Kidney (tissue), 14 donors: ENCODE results near the gene ATG2B. TPM values are rescaled to one million over a fixed set of nuclear protein-coding genes. Genes with fewer than 3 reads are reported as not detected.
A peak's percentile ranks its signal among the peaks of the same experiment; 100 is the strongest.

Experiments used
- DNase-seq, 5 donors: peaks; one replicate each; pipeline ENCODE4 v3.0.0-alpha.2; 2013 to 2020
- FAIRE-seq: peaks from 2 replicates; lab custom pipeline; 2012; peaks lifted over from hg19 to GRCh38; lab: Jason Lieb, UNC
- H3K27ac ChIP-seq, 2 donors: one replicate each; pipeline ENCODE4 v1.7.0; 2013; ENCODE audit warnings: low read depth in 2 of 2, low read length in 2 of 2, inconsistent platforms in 1 of 2
- H3K27me3 ChIP-seq: one replicate; pipeline ENCODE4 v1.7.1; 2013; ENCODE audit warnings: low read length, inconsistent platforms; ENCODE audit not compliant: control insufficient read depth, insufficient read depth
- H3K36me3 ChIP-seq, 3 donors: one replicate each; pipeline versions ENCODE4 v1.7.0 to v1.7.1; 2013; ENCODE audit warnings: low read length in 3 of 3, control low read depth in 1 of 3, inconsistent platforms in 1 of 3; ENCODE audit not compliant: insufficient read depth in 3 of 3, control insufficient read depth in 2 of 3
- H3K4me1 ChIP-seq, 3 donors: one replicate each; pipeline versions ENCODE4 v1.7.0 to v1.7.1; 2013; ENCODE audit warnings: low read length in 3 of 3, inconsistent platforms in 1 of 3, low read depth in 1 of 3; ENCODE audit not compliant: control insufficient read depth in 2 of 3, insufficient read depth in 2 of 3
- H3K4me3 ChIP-seq, 3 donors: one replicate each; pipeline versions ENCODE4 v1.7.0 to v1.8.1; 2013; ENCODE audit warnings: low read length in 3 of 3, control low read depth in 1 of 3, inconsistent platforms in 1 of 3
- H3K9ac ChIP-seq, 3 donors: one replicate each; pipeline versions ENCODE4 v1.7.0 to v1.7.1; 2013; ENCODE audit warnings: low read length in 3 of 3, control low read depth in 1 of 3, inconsistent platforms in 1 of 3
- H3K9me3 ChIP-seq, 3 donors: one replicate each; pipeline versions ENCODE4 v1.7.0 to v1.7.1; 2013; ENCODE audit warnings: low read length in 3 of 3, control low read depth in 1 of 3, inconsistent platforms in 1 of 3; ENCODE audit not compliant: control insufficient read depth in 2 of 3, insufficient read depth in 1 of 3
- CTCF ChIP-seq: IDR thresholded peaks from 3 replicates; pipeline ENCODE4 v1.5.1; 2012; ENCODE audit warnings: mild to moderate bottlenecking, moderate library complexity, borderline replicate concordance; ENCODE audit not compliant: insufficient read depth; ENCODE audit errors: extremely low read depth
- intact Hi-C: fragments of 100-400 bp; cut with DNase I; formaldehyde crosslinking; loops from one replicate; pipeline ENCODE4 v1.11.1; 2022
- polyA plus RNA-seq: library from polyadenylated mRNA; stranded (reverse); fragments of 350-450 nt; fragmentation: Illumina TruSeq; extraction: RNeasy Lipid Tissue Mini Kit (QIAGEN cat#74804); gene quantifications from one replicate; pipeline ENCODE4 v1.2.3, GENCODE V29; 2014; ENCODE audit warnings: low read depth, low replicate concordance; ENCODE audit not compliant: insufficient read depth
- total RNA-seq: library from RNA; stranded (reverse); fragmentation: NEBNext Ultra II Directional; extraction: Animal tissue kit (Norgen Biotek cat#: 25700); gene quantifications from one replicate; pipeline ENCODE4 v1.2.1, GENCODE V29; 2021
- donor health status: control.
- donor health status: control.
- donor health status: control.
- donor health status: control.
- donor health status: control.
- donor health status: DM: yes; HTN: yes; CAD: no.
- donor health status: Normal renal cell carcinoma (clear cell type).

The ATG2B gene
- total and polyA plus RNA-seq, 2 donors from 2014 or later = 3.8 to 35.8 TPM

DNA sequence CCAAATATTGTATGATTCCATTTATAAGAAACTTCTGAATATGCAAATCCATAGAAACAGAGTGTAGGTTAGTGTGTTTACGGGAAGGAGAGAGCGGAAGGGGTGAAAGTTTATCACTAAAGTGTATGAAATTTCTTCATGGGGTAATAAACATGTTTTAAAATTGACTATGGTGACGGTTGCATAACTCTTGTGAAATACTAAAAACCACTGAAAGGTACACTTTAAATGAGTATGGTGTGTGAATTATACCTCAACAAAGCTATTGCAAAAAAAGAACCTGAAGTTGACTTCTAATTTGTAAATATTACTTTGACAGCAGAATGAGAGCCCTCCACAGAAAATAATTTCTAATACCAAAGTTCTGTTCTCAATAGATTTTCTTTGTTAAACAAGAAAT lies 47.1 kb downstream of the ATG2B start:
- no peak for FAIRE-seq
- peaks cover 0 to 47% (median 25%) of the 10 kb centered on the region in 3 donors for H3K36me3 ChIP-seq

GRCh38 chr14:96310906-96311305 lies 52.2 kb downstream of the ATG2B start:
- Histone ChIP-seq H3K36me3 (peaks cover 6 to 43% (median 17%) of the 10 kb centered on the region in 3 donors), H3K9ac (no peak overlapping the region), H3K9me3 (no peaks in the 10 kb centered on the region), H3K4me1 (peaks cover 2 to 25% (median 8%) of the 10 kb centered on the region in 3 donors), H3K4me3 (no peak overlapping the region), H3K27me3 (no peaks in the 10 kb centered on the region), H3K27ac (no peak overlapping the region)
- DNase-seq (no peak), FAIRE-seq (no peak)
- intact Hi-C loops = no loop called here
- no peak for TF ChIP-seq CTCF

More for the DNA sequence above, 47.1 kb downstream of the ATG2B start:
- no peak for DNase-seq
- no peaks in the 10 kb centered on the region for H3K27me3 ChIP-seq
- intact Hi-C loops = no loop called here
- no peaks in the 10 kb centered on the region for H3K4me1 ChIP-seq
- TF ChIP-seq CTCF = no peak
- H3K9me3 ChIP-seq = no peaks in the 10 kb centered on the region
- no peak overlapping the region for H3K4me3 ChIP-seq
- no peak overlapping the region for H3K27ac ChIP-seq
- H3K9ac ChIP-seq = no peak overlapping the region

- peak in 2 of 5 donors; percentile 31 to 49 for DNase-seq
- peaks cover 2 to 25% (median 8%) of the 10 kb centered on the region in 3 donors for H3K4me1 ChIP-seq
- no peak overlapping the region for H3K9ac ChIP-seq
- peaks cover 8 to 36% (median 13%) of the 10 kb centered on the region in 3 donors for H3K36me3 ChIP-seq
- no peak overlapping the region for H3K4me3 ChIP-seq
- peak overlapping the region; percentile 5 to 76 for H3K27ac ChIP-seq
- no peak for FAIRE-seq
- no peaks in the 10 kb centered on the region for H3K9me3 ChIP-seq
- no peaks in the 10 kb centered on the region for H3K27me3 ChIP-seq
- peak; percentile 4 for TF ChIP-seq CTCF
- intact Hi-C loops = loop anchor here (10.0 kb wide), 1 partner anchor 105 kb away; no protein-coding TSS in a partner anchor
Observed at GRCh38 chr14:96309896-96310330, 53.2 kb downstream of the ATG2B start.
